Neural crest cell (in vitro differentiated cells): Measurements from ENCODE around the gene SMG1. TPM values are rescaled to one million over a fixed set of nuclear protein-coding genes. Genes with fewer than 3 reads are reported as not detected.
A peak's percentile ranks its signal among the peaks of the same experiment; 100 is the strongest.

Source experiments
- DNase-seq: peaks from one replicate; pipeline ENCODE4 v3.0.0; 2021; ENCODE audit warnings: low read depth, mixed read lengths, low spot score
- H3K27ac Mint-ChIP-seq: one replicate; pipeline ENCODE4 v1.8.0; 2021; ENCODE audit warnings: mild to moderate bottlenecking, mixed read lengths; ENCODE audit not compliant: unreplicated experiment
- H3K27me3 Mint-ChIP-seq: 2 replicates; pipeline ENCODE4 v1.8.0; 2021; ENCODE audit warnings: low read depth, mild to moderate bottlenecking, mixed read lengths
- H3K36me3 Mint-ChIP-seq: 2 replicates; pipeline ENCODE4 v1.8.0; 2021; ENCODE audit warnings: low read depth, mild to moderate bottlenecking, mixed read lengths
- H3K4me1 Mint-ChIP-seq: 2 replicates; pipeline ENCODE4 v1.8.0; 2021; ENCODE audit warnings: mixed read lengths
- H3K4me3 Mint-ChIP-seq: one replicate; pipeline ENCODE4 v1.8.0; 2021; ENCODE audit warnings: mild to moderate bottlenecking, mixed read lengths
- H3K9me3 Mint-ChIP-seq: 2 replicates; pipeline ENCODE4 v1.8.0; 2021; ENCODE audit warnings: mixed read lengths
- CTCF ChIP-seq: fragments of 200-600 bp; sonication (generic); conservative IDR thresholded peaks from 2 replicates; pipeline ENCODE4 v1.5.0; 2021; ENCODE audit warnings: antibody characterized with exemption, mild to moderate bottlenecking
- total RNA-seq: library from RNA; stranded (reverse); gene quantifications from 2 replicates; pipeline ENCODE4 v1.2.1, GENCODE V29; 2021

The SMG1 gene
- total RNA-seq, 1 donor from 2014 or later, result 87.1 TPM

GRCh38 chr16:18805257-18805773 lies 120.9 kb downstream of the SMG1 start:
- H3K4me1 Mint-ChIP-seq, result peaks cover 23% of the 10 kb centered on the region
- H3K36me3 Mint-ChIP-seq, result peaks cover 23% of the 10 kb centered on the region
- no peak for TF ChIP-seq CTCF
- no peak for DNase-seq
- no peak overlapping the region for H3K27ac Mint-ChIP-seq
- H3K4me3 Mint-ChIP-seq, result no peak overlapping the region
- no peaks in the 10 kb centered on the region for H3K9me3 Mint-ChIP-seq
- peaks cover 2% of the 10 kb centered on the region for H3K27me3 Mint-ChIP-seq

- no peaks in the 10 kb centered on the region for H3K9me3 Mint-ChIP-seq
- H3K27ac Mint-ChIP-seq, result peak overlapping the region; percentile 47
- H3K4me1 Mint-ChIP-seq, result peaks cover 31% of the 10 kb centered on the region
- peaks cover 2% of the 10 kb centered on the region for H3K27me3 Mint-ChIP-seq
- no peak for TF ChIP-seq CTCF
- DNase-seq, result no peak
- H3K36me3 Mint-ChIP-seq, result peaks cover 20% of the 10 kb centered on the region
- H3K4me3 Mint-ChIP-seq, result peak overlapping the region; percentile 80
These were observed 121.7 kb downstream of the SMG1 start for GRCh38 chr16:18804540-18804939.

DNA sequence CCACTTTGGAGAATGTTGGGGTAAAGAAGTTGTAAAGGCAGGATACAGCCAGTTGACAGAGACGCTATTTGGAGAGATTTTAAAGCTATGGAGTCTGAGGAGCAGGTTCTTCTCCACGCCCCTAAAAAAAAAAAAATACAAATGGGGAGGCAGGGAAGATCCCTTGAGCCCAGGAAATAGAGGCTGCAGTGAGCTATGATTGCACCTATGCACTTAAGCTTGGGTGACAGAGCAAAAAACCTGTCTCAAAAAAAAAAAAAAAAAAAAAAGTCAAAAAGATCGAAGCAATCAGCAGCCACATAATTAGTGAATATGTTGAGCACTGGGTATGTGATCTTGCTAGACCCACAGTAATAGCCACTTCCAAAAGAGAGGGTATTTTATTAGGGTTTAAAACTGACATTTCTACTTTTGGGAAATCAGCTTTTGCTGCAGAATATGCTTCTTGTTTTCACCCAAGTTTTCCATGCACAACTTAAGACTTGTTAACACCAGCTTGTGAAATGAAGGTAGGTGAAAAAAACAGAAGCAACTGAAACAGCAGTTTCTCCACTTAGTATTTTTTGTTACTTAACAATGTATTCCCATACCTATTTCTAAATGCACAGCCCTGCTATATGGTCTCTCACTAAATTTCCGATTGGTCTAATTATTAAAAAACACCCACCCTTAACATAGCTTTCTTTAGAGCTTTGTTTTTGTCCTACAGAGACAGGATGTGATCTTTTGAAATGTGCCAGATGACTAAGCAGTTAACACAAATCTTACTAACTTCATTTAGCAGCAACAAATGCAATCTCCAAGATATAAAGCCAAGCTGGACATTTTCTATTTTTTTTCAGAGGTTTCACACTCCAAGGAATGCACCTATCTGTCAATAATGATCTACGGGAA lies 122.4 kb downstream of the SMG1 start:
- H3K27ac Mint-ChIP-seq, result peak overlapping the region; percentile 71
- H3K36me3 Mint-ChIP-seq, result peaks cover 14% of the 10 kb centered on the region
- H3K4me1 Mint-ChIP-seq, result peaks cover 37% of the 10 kb centered on the region
- H3K9me3 Mint-ChIP-seq, result no peaks in the 10 kb centered on the region
- no peak for DNase-seq
- TF ChIP-seq CTCF, result no peak
- peak overlapping the region; percentile 97 for H3K4me3 Mint-ChIP-seq
- H3K27me3 Mint-ChIP-seq, result peaks cover 2% of the 10 kb centered on the region

- Mint-ChIP-seq H3K27ac (no peak overlapping the region), H3K4me3 (peak overlapping the region; percentile 97), H3K4me1 (peaks cover 41% of the 10 kb centered on the region), H3K27me3 (peaks cover 2% of the 10 kb centered on the region), H3K9me3 (no peaks in the 10 kb centered on the region), H3K36me3 (peaks cover 9% of the 10 kb centered on the region)
- TF ChIP-seq CTCF, result no peak
- DNase-seq, result no peak
These were observed 123.4 kb downstream of the SMG1 start for GRCh38 chr16:18802767-18803343.

DNA sequence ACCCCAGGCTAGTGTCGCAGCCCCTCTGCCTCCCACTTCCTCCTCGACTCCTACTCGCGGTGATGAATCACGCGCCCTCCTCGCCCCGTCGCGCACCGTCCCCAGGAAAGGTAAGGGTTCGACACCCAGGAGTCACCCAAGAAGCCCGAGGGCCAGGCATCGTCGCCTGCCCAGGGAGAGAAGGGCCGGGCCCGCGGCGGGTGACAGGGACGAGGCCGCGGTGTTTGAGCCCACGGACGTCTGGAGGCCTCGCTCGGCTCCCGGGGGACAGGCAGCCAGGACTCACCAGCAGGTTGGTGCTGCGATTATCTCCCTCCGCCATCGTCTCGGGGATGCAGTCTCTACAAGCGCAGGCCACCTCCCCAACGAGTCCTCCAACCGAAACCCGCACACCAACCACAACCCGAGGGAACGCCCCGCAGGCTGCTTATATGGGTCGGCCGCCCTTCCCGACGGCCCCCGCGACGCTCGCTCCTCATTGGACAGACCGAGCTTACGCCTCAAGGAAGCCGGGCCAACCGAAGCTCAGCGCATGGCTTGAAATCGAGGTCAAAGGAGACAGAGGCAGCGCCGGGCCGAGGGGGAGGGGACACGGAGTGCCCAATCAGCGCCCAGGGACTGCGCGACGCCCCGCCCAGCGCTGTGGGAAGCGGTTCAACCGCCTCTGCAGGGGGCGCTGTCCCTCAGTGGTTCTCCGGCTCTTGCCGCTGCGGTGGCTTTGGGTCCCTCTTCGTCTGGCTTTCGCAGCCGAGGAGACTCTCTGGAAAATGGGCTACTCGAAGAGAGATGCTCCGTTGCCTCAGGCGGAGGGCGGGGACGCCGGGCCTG lies 124.8 kb downstream of the SMG1 start, which contains the start of gene ARL6IP1:
Gene ARL6IP1 (minus strand): TSS at position 405 of the 828 bp plus-strand sequence. CDS start 83 bp downstream, at position 322.
- peak; percentile 96 for DNase-seq
- H3K27ac Mint-ChIP-seq, result peak within 1 kb of the TSS; percentile 98
- TF ChIP-seq CTCF, result peak; percentile 92
- peak within 1 kb of the TSS; percentile 97 for H3K4me3 Mint-ChIP-seq
- no peaks in the 10 kb centered on the region for H3K9me3 Mint-ChIP-seq
- H3K36me3 Mint-ChIP-seq, result peaks cover 11% of the 10 kb centered on the region
- peaks cover 41% of the 10 kb centered on the region for H3K4me1 Mint-ChIP-seq
- peaks cover 2% of the 10 kb centered on the region for H3K27me3 Mint-ChIP-seq
